ENCODE results near the gene ZNF610. TPM values are rescaled to one million over a fixed set of nuclear protein-coding genes. Genes with fewer than 3 reads are reported as not detected.

Gene ZNF610
- total RNA-seq, result 21.7 TPM

GRCh38 chr19:52336117-52336790 lies at the start of gene ZNF610:
Gene ZNF610 (plus strand): TSS chr19:52336243. CDS start chr19:52349173, 12,930 bp downstream.

GRCh38 chr19:52296773-52297600 lies 39.1 kb upstream of the ZNF610 start, which contains the start of gene ZNF480:
Gene ZNF480 (plus strand): TSS chr19:52297169. CDS start chr19:52300413, 3,244 bp downstream.

GRCh38 chr19:52369559-52370340 lies 33.7 kb downstream of the ZNF610 start, which contains the start of gene ZNF880:
Gene ZNF880 (plus strand): TSS chr19:52369923. CDS start chr19:52369966, 43 bp downstream.

GRCh38 chr19:52397310-52398080 lies 61.5 kb downstream of the ZNF610 start, which contains the start of gene ZNF528:
Gene ZNF528 (plus strand): TSS chr19:52397849. CDS start chr19:52402014, 4,165 bp downstream.

Small RNA genes lying within 50 kb of the gene (small RNA-seq; reads per million reads assigned to genes)
- not detected for gene AC010332.1

Other genes with a start within 250 kb of the ZNF610 start
- gene ZNF841, start 240.5 kb upstream of the ZNF610 start, total RNA-seq, result 42.0 TPM
- 23.3 TPM for gene ZNF616, start 196.3 kb upstream of the ZNF610 start, total RNA-seq
- gene ZNF836, start 164.6 kb upstream of the ZNF610 start, total RNA-seq, result 34.6 TPM
- 180 TPM for gene PPP2R1A, start 146.2 kb upstream of the ZNF610 start, total RNA-seq
- gene ZNF766, start 66.7 kb upstream of the ZNF610 start, total RNA-seq, result 11.5 TPM
- gene ZNF480, start 39.1 kb upstream of the ZNF610 start, total RNA-seq, result 10.8 TPM
- 128 TPM for gene ZNF880, start 33.7 kb downstream of the ZNF610 start, total RNA-seq
- gene ZNF528, start 61.6 kb downstream of the ZNF610 start, total RNA-seq, result 72.9 TPM
- gene ZNF534, start 92.9 kb downstream of the ZNF610 start, total RNA-seq, result 2.8 TPM
- gene ZNF578, start 117.3 kb downstream of the ZNF610 start, total RNA-seq, result 32.5 TPM
- 36.2 TPM for gene ZNF808, start 191.4 kb downstream of the ZNF610 start, total RNA-seq
- 24.7 TPM for gene ZNF701, start 234.0 kb downstream of the ZNF610 start, total RNA-seq

Measured in diencephalon (tissue), 1 donor.